ENCODE data around the gene EXOSC10.

GRCh38 chr1:11055676-11056075 lies 44.0 kb downstream of the EXOSC10 start:
- no peak for TF ChIP-seq POLR2AphosphoS5 (IDR thresholded peaks at IDR 0.05)
- TF ChIP-seq CTCF (IDR thresholded peaks at IDR 0.05), result no peak
- no peak for TF ChIP-seq POLR2A (IDR thresholded peaks at IDR 0.05)
